Renal cortical epithelial cell (primary cell): ENCODE results near the gene SORBS1. TPM values are rescaled to one million over a fixed set of nuclear protein-coding genes. Genes with fewer than 3 reads are reported as not detected.

ENCODE experiments used
- DNase-seq: peaks from one replicate; pipeline ENCODE4 v3.0.0-alpha.2; 2011; ENCODE audit warnings: low read depth
- total RNA-seq: library from RNA; depleted of rRNA; stranded (reverse); fragments of >200 nt; gene quantifications from 2 replicates; pipeline ENCODE4 v1.2.3, GENCODE V29; 2014

The SORBS1 gene
- total RNA-seq, 1 donor from 2014 or later = 9.8 TPM

- no peak for DNase-seq
These were observed 101.6 kb downstream of the SORBS1 start for GRCh38 chr10:95459446-95460045.

DNA sequence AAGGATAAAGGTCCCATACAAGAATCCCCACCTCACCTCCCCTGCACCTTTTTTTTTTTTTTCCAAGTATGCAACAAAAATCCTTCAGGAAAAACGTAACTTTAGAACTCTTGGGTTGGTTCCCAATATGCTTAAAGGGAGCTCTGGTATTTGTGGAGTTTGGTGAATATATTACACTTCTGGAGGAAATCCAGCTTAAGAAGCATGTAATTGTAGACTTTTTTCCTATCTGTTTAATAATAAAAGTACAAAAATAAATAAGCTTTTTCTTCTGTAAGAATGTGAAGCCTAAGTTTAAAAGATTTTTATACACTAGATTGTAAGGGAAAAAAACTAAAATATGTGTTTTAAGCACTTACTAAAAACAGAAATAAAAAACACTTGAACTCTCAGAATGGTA, 102.3 kb downstream of the SORBS1 start:
- DNase-seq = peak; percentile 46

- DNase-seq = no peak
These were observed 103.2 kb downstream of the SORBS1 start for GRCh38 chr10:95458014-95458413.

GRCh38 chr10:95457319-95457886, 103.8 kb downstream of the SORBS1 start:
- DNase-seq = peak; percentile 97

DNA sequence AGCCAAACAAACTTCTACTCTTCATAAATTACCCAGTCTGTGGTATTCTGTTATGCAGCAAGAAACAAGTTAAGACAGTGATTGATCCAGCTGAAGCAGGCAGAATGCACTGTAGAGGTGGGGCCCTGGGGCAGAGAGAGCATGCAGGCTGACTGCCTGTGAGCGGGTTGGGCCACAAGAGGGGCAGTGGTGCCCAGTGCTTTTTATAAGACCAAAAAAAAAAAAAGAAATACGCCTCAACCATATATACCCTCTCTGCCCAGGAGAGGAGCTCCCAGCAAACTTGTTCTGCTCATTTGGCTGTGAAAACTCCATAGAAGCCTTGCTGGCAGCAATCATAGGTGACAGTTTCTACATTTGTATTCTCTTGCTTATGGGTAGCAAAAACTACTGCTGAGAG, 104.7 kb downstream of the SORBS1 start:
- DNase-seq = peak; percentile 49

DNA sequence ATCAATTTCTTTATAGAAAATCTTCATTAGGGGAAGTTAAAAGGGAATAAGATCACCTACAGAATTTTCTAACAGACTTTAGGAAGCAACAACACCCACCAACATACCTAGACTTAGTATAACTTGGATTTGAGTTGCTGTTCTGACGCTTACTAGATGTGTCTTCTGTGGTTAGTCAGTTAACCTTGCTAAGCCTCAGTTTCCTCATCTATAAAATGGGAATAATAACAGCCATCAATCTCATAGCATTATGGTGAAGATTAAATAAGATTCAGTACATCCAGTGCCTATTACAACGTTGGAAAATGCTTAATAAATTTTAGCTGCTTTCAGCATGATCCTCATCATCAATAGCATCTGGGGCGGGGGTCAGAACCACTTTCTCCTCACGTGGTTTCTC, 106.2 kb downstream of the SORBS1 start:
- DNase-seq = no peak

DNA sequence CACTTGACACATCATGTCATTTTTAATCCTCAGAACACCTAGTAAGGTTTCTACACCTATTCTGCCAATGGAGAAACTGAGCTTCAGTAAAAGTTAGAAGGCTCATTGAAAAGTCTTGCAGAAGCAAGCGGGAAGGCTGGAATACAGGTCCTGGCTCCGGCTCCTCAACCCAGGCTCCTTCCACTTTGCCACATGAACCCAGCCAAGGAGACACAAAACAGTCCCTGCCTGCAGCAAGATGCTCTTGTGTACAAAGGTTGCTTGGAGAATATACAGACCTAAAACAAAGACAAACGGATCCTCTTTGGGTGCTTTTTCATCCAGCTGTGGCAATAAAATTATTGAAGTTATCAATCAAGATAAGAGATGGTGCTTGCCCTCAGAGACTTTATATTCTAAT, 106.8 kb downstream of the SORBS1 start:
- no peak for DNase-seq

DNA sequence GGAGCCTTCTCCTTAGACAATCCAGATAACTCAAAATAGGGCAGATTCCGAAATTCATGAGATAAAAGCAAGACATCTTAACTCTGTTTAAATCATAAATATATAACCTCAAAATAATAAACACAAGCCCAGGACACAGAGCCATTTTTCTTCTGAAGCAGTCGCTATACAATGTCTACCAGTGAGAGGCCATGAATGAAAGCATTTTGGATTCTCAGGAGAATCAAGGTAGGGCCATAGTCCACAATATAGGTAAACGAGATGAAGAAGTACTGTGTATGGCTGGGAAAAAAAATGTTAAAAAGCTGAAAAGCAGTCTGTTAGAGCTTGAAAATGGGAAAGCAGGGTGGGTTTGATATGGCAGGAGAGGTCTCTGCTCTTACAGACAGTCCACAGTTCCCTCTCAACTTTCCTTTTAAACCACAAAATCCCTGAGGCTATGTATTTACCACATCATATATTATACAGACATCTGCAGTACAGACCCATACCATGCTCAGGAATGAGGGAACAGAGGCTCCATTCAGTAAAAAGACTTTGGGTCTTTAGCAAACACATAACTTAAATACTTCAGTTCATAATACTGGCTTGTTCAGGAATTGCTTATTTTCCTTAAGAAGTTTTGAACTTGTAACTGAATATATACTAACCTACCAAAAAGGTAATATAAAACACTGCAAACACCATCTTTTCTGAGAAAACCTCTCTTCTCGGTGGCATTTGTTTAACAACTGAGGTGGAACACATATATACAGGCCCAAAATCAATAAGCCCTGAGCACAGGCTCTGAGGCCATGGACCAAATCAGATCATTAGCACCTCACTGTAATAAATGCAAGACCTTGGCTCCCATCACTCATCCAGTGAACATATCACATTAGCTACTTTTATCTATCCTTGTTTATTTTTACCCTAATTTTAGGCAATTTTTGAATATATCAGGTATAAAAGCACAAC, 109.3 kb downstream of the SORBS1 start:
- DNase-seq = peak; percentile 27

GRCh38 chr10:95451150-95451549, 110.0 kb downstream of the SORBS1 start:
- no peak for DNase-seq

DNA sequence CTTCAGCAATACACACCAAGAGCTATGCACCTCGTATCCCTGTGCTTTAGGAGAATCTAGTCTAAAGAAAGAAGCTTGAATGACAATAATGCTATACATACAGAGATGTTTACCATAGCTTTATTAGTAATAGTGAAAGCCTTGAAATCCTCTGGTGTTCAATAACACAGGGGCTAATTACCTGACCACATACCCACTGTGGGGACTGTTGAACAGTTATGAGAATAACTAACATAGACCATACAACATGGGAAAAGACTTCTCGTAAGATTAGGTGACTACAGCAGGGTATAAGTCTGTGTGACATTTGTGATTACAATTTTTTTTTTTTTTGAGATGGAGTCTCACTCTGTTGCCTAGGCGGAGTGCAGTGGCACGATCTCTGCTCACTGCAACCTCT, 111.0 kb downstream of the SORBS1 start:
- no peak for DNase-seq

DNA sequence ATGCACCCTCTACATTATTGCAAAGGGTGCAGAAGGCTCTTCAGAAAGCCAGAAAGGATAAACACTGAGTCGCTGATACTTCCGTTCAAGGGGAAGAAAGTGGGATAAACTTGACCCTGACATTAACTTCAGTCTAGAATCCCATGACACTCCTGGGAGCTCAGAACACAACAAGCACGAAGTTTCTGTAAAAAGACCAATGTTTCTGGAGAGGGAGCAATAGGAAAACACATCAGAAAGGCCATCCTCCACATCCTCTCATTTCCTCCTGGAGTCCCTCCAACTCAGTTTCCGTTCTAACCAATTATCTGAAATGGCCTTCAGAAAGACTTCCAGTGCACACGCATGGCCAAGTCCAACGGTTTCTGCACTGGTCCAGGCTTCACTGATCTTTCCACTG, 113.5 kb downstream of the SORBS1 start:
- DNase-seq = no peak

GRCh38 chr10:95445837-95446486, 115.2 kb downstream of the SORBS1 start:
- peak; percentile 81 for DNase-seq

- peak; percentile 87 for DNase-seq
These were observed 115.8 kb downstream of the SORBS1 start for GRCh38 chr10:95445223-95445836.

DNA sequence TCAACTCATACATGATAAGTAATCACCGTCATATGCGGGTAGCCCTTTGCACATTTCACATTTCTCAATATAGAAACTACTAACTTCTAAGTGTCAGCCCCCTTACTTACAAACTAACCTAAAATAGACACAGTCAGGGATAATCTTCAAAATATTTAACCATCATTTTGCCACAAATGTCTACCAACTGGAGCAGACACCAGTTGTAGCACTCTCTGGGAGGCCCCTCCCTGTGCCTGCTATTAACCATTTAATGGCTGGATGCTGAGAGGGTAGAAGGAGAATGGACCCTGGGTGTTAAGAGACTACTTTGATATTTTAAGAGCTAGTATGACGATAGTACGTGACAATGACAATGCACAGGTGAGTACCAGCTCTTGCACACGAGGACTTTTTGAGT, 116.4 kb downstream of the SORBS1 start:
- no peak for DNase-seq

- no peak for DNase-seq
These were observed 117.5 kb downstream of the SORBS1 start for GRCh38 chr10:95443636-95444035.

DNA sequence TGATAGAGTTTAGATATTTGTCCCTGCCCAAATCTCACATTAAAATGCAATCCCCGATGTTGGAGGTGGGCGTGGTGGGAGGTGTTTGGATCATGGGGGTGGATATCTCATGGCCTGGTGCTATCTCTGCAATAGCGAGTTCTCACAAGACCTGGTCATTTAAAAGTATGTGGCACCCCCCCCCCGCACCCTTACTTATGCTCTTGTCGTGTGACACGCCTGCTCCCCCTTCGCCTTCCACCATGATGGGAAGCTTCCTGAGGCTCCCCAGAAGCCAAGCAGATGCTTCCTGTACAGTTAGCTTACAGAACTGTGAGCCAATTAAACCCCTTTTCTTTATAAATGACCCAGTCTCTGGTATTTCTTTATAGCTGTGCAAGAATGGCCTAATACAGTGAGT, 118.8 kb downstream of the SORBS1 start:
- DNase-seq = no peak

GRCh38 chr10:95441547-95441923, 119.6 kb downstream of the SORBS1 start:
- DNase-seq = no peak

GRCh38 chr10:95440756-95441546, 120.2 kb downstream of the SORBS1 start:
- peak; percentile 62 for DNase-seq

- no peak for DNase-seq
These were observed 121.0 kb downstream of the SORBS1 start for GRCh38 chr10:95440038-95440725.

DNA sequence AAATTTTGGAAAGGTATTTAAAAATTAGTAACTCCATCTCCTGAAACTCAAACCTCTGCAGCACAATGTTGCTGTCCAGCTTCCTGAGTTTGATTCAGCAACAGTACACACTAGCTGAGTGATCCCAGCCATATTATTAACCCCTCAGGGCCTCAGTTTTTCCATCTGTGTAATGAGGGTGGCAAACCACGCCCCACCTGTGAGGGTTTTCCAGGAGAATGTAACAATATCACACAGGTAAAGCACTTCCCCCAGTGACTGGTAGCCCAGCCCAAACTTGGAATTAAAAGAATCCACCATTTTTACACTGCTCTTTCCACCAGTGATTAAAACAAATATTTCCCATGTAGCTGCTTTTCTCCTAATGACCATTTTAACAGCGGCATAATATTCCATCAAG, 122.4 kb downstream of the SORBS1 start:
- DNase-seq = no peak

DNA sequence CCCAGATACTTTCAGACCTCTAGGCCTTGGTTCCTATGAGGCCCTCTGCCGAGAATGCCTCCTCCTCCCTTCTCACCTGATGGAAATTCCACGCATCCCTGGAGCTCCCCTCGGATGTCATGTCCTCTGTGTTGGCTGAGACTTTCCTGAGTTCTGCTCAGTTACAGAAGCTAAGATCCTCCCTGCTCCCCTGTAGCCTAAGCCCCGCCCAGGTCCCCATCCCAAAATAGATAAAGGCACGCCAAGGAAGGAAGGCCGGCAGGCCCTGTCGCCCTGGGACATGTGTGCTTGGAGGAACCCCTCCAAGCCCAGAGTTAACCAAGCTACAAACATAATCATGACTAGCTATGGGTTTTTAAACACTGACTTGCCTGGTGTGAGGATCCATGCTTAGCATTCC, 123.5 kb downstream of the SORBS1 start:
- DNase-seq = no peak
